ENCODE data around the gene TIMM22.
"Not testable (repeated sequence)": the region's sequence is repeated elsewhere in the genome, so short reads cannot be mapped to it uniquely, and the experiment has no call there.

The TIMM22 gene

GRCh38 chr17:971861-972260, 25.1 kb upstream of the TIMM22 start:
- in situ Hi-C loops (cut with HindIII; ENCODE audit: low sequenced_read_pairs): not testable (repeated sequence)

- in situ Hi-C loops (cut with HindIII; ENCODE audit: low sequenced_read_pairs): no loop called here
Observed at GRCh38 chr17:973053-973452, 23.9 kb upstream of the TIMM22 start.

DNA sequence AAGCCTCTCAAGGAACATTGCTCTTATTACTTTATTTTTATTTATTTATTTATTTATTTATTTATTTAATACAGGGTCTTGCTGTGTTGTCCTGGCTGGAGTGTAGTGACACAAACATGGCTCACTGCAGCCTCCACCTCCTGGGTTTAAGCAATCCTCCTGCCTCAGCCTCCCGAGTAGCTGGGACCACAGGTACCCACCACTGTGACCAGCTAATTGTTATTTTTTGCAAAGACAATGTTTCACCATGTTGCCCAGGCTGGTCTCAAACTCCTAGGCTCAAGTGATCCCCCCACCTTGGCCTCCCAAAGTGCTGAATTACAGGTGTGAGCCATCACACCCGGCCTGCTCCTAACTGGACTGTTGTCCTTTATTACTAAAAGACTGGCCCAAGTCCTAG, 22.2 kb upstream of the TIMM22 start:
- in situ Hi-C loops (cut with HindIII; ENCODE audit: low sequenced_read_pairs): loop anchor here (25.0 kb wide), 1 partner anchor 187 kb away; the partner anchor contains the start of genes GLOD4 and MRM3

- in situ Hi-C loops (cut with HindIII; ENCODE audit: low sequenced_read_pairs): loop anchor here (25.0 kb wide), 1 partner anchor 188 kb away; the partner anchor contains the start of genes GLOD4 and MRM3
Observed at GRCh38 chr17:975371-975915, 21.5 kb upstream of the TIMM22 start.

DNA sequence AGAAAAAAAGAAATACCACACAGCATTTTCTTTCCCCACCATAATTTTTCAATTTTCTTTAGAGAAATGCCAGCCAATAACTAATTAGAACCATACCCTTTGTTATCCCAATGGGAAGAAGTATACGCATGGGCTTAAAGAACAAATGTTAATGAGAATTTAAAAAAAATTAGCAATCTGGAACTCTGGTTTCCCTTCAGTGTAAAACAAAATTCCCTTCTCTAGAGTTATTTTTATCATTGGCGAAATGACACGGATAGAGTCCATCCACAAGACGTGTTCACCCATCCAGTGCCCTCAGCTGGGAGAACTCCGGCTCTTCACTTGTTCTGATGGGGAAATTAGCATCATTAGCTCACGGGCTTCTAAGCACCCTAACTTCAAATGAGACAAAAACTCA, 20.6 kb upstream of the TIMM22 start:
- in situ Hi-C loops (cut with HindIII; ENCODE audit: low sequenced_read_pairs): loop anchor here (25.0 kb wide), 1 partner anchor 189 kb away; the partner anchor contains the start of genes GLOD4 and MRM3

DNA sequence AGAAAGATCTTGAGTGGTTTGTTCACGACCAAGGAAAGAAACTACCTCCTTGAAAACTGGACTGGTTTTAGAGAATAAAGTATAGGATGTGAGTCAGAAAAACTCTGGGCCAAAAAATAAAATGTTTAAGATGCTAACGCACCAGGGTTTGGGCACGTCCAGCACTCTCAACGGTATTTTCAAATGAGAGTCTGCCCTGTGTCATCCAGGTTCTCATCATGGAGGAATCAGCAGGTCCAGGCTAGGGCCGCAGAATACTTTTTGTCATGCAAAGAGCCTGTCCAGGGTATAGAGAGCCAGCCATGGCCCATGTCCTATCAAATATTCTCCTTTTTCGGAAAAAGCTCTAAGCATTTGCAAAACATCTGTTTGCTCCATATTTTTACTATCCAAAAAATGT, 19.8 kb upstream of the TIMM22 start:
- in situ Hi-C loops (cut with HindIII; ENCODE audit: low sequenced_read_pairs): loop anchor here (25.0 kb wide), 1 partner anchor 190 kb away; the partner anchor contains the start of genes GLOD4 and MRM3

GRCh38 chr17:978103-979093, 18.5 kb upstream of the TIMM22 start:
- in situ Hi-C loops (cut with HindIII; ENCODE audit: low sequenced_read_pairs): loop anchor here (25.0 kb wide), 1 partner anchor 191 kb away; the partner anchor contains the start of genes GLOD4 and MRM3

- in situ Hi-C loops (cut with HindIII; ENCODE audit: low sequenced_read_pairs): loop anchor here (25.0 kb wide), 1 partner anchor 192 kb away; the partner anchor contains the start of genes GLOD4 and MRM3
Observed at GRCh38 chr17:979212-979538, 17.8 kb upstream of the TIMM22 start.

DNA sequence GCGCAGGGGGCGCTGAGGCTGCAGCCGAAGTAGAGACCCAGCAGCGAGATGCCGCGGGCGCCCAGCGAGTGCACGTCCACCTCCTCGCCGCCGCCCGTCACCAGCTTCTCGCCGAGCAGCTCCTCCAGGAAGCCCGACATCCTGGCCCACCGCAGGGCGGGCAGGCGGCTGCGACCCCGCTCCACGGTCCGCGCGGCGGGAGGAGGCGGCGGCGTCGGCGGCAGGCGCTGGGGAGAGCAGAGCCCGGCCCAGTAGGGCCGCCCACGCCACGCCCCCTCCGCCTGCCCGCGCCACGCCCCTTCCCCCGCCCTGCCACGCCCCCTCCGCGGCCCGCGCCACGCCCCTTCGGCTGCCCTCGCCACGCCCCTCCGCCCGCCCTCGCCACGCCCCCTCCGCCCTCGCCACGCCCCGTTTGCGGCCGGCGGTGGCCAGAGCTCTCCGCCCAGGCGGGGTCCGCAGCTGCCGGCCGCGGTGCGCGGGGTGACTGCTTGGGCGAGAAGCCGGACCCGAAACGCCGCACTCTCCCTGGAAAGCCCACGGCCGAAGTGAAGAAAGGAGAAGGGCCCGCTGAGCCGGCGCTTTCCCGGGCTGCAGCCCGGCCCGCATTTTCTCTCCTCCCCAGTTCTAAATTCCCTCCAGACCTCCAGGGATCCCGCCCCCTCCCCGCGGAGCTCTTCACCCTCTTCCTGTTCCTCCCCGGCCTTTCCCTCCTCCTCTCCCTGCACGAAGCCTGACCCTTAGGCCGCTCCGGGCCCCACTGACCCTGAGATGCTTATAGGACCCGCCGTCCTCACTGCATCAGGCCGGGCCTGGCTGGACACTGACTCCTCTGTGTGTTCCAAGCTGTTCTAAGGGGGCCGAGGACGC, 17.2 kb upstream of the TIMM22 start, which contains the start of gene NXN:
Gene NXN (minus strand): TSS at position 238 of the 867 bp plus-strand sequence.
- in situ Hi-C loops (cut with HindIII; ENCODE audit: low sequenced_read_pairs): loop anchor here (25.0 kb wide), 1 partner anchor 192 kb away; the partner anchor contains the start of genes GLOD4 and MRM3

GRCh38 chr17:980406-981291, 16.3 kb upstream of the TIMM22 start:
- in situ Hi-C loops (cut with HindIII; ENCODE audit: low sequenced_read_pairs): loop anchor here (25.0 kb wide), 1 partner anchor 193 kb away; the partner anchor contains the start of genes GLOD4 and MRM3

DNA sequence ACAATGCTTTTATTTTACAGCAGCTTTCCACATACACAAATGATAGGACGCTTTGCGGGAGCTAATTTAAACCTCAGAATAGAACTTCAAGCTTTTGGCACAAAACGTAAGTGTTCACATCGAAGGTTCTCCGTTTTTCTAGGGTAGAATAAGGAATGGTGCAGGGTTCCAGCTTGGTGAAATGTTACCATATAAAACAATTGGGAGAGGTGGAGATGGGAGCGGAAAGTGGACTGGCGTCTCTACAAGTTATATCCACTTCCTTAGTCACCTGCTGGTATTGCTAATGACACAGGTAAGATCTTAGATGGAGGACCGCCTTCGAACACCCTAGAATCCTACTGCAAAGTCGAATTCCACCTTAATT, 15.7 kb upstream of the TIMM22 start:
- in situ Hi-C loops (cut with HindIII; ENCODE audit: low sequenced_read_pairs): loop anchor here (25.0 kb wide), 1 partner anchor 194 kb away; the partner anchor contains the start of genes GLOD4 and MRM3

- in situ Hi-C loops (cut with HindIII; ENCODE audit: low sequenced_read_pairs): loop anchor here (25.0 kb wide), 1 partner anchor 197 kb away; the partner anchor contains the start of genes GLOD4 and MRM3
Observed at GRCh38 chr17:983921-984320, 13.0 kb upstream of the TIMM22 start.

DNA sequence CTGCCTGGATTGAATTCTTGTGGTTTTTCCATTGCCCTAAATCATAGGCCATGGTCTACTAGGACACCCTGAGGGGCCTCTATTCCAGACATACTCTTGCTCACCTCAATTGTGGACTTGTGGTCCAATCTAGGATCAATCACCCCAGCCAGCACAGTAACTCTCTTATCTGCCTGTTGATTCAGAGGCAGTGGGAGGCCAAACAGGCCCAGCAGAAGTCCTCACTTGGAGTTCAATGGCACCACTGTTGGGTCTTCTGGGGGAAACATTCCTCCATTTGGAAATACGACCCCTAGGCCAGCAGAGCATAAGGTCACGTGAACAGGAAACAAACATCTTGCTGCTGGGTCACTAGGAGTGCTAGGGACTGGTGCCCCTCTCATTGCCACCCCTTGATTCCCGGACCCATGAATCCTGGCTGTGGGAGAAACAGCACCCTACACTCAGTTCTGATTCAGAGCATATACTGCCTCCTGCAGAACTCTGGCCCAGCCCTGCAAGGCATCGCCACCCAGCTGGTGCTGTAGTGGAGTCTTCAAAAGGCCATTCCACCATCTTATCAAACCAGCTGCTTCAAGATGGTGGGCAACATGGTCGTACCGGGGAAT, 10.5 kb upstream of the TIMM22 start:
- in situ Hi-C loops (cut with HindIII; ENCODE audit: low sequenced_read_pairs): loop anchor here (25.0 kb wide), 1 partner anchor 199 kb away; the partner anchor contains the start of genes GLOD4 and MRM3

DNA sequence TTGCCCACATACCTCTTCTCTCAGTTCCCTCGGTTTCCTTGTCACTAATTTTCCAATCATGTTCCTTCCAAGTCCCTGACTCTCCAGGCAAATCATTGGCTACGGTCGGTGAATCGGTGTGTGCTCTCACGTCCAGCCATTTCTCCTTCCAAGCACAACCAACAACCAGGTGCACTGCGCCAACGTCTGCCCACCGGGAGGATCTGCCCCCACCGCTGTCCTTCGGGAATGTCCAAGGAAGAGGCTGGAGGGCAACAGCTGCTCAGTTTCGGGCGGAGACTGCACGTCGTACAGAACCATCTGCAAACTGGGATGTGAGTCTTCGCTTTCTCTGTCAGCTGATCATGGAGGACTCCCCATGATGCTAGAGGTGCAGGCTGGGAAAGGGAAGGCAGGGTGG, 9.0 kb upstream of the TIMM22 start:
- in situ Hi-C loops (cut with HindIII; ENCODE audit: low sequenced_read_pairs): loop anchor here (25.0 kb wide), 1 partner anchor 201 kb away; the partner anchor contains the start of genes GLOD4 and MRM3

- in situ Hi-C loops (cut with HindIII; ENCODE audit: low sequenced_read_pairs): loop anchor here (25.0 kb wide), 1 partner anchor 201 kb away; the partner anchor contains the start of genes GLOD4 and MRM3
Observed at GRCh38 chr17:988561-988960, 8.4 kb upstream of the TIMM22 start.

DNA sequence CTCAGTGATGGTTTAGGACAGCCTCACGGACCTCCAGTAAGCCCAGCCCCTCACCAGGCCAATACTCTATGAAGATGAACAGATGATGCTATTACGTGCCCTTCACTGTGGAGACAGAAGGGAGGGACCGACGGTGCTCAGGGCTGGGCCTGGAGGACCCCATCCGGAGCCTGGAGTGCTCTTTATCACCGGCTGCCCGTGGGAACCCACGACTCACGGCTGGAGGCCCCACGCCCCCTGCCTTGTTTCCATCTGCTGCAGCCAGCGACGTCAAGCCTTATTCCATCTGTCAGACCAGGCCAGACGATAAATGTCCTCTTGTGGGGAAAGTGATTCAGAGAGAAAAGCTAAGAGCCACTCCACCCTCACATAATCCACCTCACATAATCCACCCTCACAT, 4.0 kb upstream of the TIMM22 start:
- in situ Hi-C loops (cut with HindIII; ENCODE audit: low sequenced_read_pairs): loop anchor here (25.0 kb wide), 1 partner anchor 206 kb away; the partner anchor contains the start of genes GLOD4 and MRM3

DNA sequence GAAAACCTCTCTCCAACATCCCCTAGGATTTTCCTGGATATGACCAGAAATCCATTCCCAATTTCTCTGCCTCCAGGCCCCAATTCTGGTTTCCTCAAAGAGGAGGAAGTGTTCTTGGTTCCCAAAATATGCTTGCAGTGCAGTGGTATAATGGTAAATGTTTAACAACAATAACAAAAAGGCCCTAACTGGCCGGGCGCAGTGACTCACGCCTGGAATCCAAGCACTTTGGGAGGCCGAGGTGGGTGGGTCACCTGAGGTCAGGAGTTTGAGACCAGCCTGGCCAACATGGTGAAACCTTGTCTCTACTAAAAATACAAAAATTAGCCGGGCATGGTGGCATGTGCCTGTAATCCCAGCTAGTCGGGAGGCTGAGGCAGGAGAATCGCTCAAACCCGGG, 1.6 kb upstream of the TIMM22 start:
- in situ Hi-C loops (cut with HindIII; ENCODE audit: low sequenced_read_pairs): loop anchor here (25.0 kb wide), 1 partner anchor 208 kb away; the partner anchor contains the start of genes GLOD4 and MRM3

- in situ Hi-C loops (cut with HindIII; ENCODE audit: low sequenced_read_pairs): loop anchor here (25.0 kb wide), 1 partner anchor 211 kb away; the partner anchor contains the start of genes GLOD4 and MRM3
Observed at GRCh38 chr17:998111-998510, 1.2 kb downstream of the TIMM22 start.

Data from DLD1 (cell line).